Thoracic aorta (tissue), 2 donors: ENCODE data around the gene PIP5KL1. TPM values are rescaled to one million over a fixed set of nuclear protein-coding genes. Genes with fewer than 3 reads are reported as not detected.

Experiments used
- ATAC-seq: fragments of 150-250 bp; one replicate; pipeline ENCODE4 v1.8.0; 2017; ENCODE audit warnings: low read depth; ENCODE audit not compliant: insufficient number of reproducible peaks, low FRiP score
- DNase-seq: peaks from one replicate; pipeline ENCODE4 v3.0.0-alpha.2; 2020; ENCODE audit warnings: low spot score
- H3K27ac ChIP-seq, 2 donors: fragments of 200-600 bp; sonication (generic); 1 replicate in 1 of 2; 2 replicates in 1 of 2; pipeline ENCODE4 v1.5.1; 2016; ENCODE audit warnings: mild to moderate bottlenecking in 2 of 2, moderate library complexity in 2 of 2
- H3K27me3 ChIP-seq: fragments of 200-600 bp; sonication (generic); replicated peaks from 2 replicates; pipeline ENCODE4 v1.6.0; 2016; ENCODE audit warnings: mild to moderate bottlenecking; ENCODE audit not compliant: insufficient read depth
- H3K36me3 ChIP-seq: fragments of 200-600 bp; sonication (generic); one replicate; pipeline ENCODE4 v1.5.1; 2016
- H3K4me1 ChIP-seq, 2 donors: fragments of 200-600 bp; sonication (generic); 1 replicate in 1 of 2; 2 replicates in 1 of 2; pipeline versions ENCODE4 v1.5.1 to v1.6.0; 2016; ENCODE audit warnings: low read depth in 2 of 2, mild to moderate bottlenecking in 1 of 2; ENCODE audit not compliant: control insufficient read depth in 1 of 2
- H3K4me3 ChIP-seq: fragments of 200-600 bp; sonication (generic); 2 replicates; pipeline ENCODE4 v1.5.1; 2016; ENCODE audit warnings: mild to moderate bottlenecking
- H3K9me3 ChIP-seq: fragments of 200-600 bp; sonication (generic); 2 replicates; pipeline ENCODE4 v1.5.1; 2016
- total RNA-seq, 2 donors: library from RNA; depleted of rRNA; stranded (reverse); fragments of >200 nt; gene quantifications; one replicate each; pipeline versions ENCODE4 v1.1.0 to v1.2.3, GENCODE V29; 2016
- TF ChIP-seq, protein P1 (sequence below): fragments of 200-600 bp; sonication (generic); IDR thresholded peaks from one replicate; pipeline ENCODE4 v1.5.1; 2019; ENCODE audit warnings: antibody characterized with exemption

PIP5KL1 gene
- total RNA-seq, 2 donors from 2014 or later: 6.0 to 8.8 TPM

DNA sequence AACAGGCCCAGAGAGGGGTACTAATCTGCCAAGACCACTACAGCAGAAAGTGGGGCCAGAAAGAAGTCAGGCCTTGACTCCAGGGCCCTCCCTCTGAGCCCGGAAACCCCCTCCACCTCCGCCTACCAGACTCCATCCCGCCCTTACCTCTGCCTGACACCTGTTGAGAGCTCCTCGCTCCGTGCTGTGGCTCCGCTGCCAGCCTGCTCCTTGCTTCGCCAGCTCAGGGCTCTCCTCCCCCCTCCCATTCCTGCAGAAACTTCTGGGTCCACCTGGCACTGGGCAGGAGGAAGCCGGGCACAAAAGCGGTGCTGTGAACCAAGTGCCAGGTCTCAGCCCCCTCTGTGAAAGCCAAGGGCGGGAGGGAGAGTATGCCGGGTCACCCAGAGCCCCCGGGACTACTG, 24.8 kb downstream of the PIP5KL1 start:
- TF ChIP-seq, protein P1, sequence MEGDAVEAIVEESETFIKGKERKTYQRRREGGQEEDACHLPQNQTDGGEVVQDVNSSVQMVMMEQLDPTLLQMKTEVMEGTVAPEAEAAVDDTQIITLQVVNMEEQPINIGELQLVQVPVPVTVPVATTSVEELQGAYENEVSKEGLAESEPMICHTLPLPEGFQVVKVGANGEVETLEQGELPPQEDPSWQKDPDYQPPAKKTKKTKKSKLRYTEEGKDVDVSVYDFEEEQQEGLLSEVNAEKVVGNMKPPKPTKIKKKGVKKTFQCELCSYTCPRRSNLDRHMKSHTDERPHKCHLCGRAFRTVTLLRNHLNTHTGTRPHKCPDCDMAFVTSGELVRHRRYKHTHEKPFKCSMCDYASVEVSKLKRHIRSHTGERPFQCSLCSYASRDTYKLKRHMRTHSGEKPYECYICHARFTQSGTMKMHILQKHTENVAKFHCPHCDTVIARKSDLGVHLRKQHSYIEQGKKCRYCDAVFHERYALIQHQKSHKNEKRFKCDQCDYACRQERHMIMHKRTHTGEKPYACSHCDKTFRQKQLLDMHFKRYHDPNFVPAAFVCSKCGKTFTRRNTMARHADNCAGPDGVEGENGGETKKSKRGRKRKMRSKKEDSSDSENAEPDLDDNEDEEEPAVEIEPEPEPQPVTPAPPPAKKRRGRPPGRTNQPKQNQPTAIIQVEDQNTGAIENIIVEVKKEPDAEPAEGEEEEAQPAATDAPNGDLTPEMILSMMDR: no peak
- no peaks in the 10 kb centered on the region for H3K27me3 ChIP-seq
- no peak for ATAC-seq
- H3K4me1 ChIP-seq: peaks cover 40 to 44% of the 10 kb centered on the region in 2 donors
- H3K9me3 ChIP-seq: no peaks in the 10 kb centered on the region
- H3K36me3 ChIP-seq: peaks cover 12% of the 10 kb centered on the region
- peak overlapping the region; percentile 37 for H3K4me3 ChIP-seq
- H3K27ac ChIP-seq: peak overlapping the region; percentile 87 to 92
- no peak for DNase-seq

DNA sequence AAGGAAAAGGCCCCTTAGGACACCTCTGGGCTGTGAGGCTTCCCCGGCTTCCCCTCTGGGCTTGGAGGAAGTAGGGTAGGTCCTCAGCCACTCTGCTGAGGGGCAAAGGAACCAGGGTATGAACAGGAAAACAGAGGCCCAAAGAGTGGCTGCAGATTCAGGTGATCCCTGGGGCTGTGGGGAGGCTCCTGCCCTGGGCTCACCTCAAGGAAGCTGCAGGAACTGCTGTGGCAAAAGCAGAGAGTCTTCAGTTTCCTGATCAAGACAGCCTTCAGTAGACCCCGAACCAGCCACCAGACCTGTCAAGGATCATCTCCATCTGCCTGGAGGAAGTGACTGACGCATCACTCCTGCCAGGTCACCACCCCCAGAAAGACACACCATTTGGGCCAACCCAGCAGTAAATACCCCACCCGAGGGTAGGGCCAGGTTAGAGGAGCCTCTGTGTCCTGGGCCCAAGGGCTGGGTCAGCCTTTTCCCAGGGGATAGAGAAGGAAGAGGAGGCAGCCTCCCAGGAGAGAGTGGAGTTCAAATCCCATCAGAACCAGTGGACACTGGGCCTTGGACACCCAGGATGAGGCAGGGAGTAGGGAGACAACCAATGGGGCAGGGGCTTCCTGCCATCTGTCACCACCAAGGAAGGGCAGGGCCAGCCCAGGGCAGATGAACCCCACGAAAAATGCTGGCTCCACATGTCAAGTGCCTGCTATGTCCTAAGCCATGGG, 25.4 kb downstream of the PIP5KL1 start:
- Histone ChIP-seq H3K9me3 (no peaks in the 10 kb centered on the region), H3K4me1 (peaks cover 40 to 45% of the 10 kb centered on the region in 2 donors), H3K4me3 (peak overlapping the region; percentile 37), H3K27me3 (no peaks in the 10 kb centered on the region), H3K27ac (peak overlapping the region; percentile 87 to 92), H3K36me3 (peaks cover 12% of the 10 kb centered on the region)
- no peak for DNase-seq
- ATAC-seq: no peak
- TF ChIP-seq, protein P1: no peak

DNA sequence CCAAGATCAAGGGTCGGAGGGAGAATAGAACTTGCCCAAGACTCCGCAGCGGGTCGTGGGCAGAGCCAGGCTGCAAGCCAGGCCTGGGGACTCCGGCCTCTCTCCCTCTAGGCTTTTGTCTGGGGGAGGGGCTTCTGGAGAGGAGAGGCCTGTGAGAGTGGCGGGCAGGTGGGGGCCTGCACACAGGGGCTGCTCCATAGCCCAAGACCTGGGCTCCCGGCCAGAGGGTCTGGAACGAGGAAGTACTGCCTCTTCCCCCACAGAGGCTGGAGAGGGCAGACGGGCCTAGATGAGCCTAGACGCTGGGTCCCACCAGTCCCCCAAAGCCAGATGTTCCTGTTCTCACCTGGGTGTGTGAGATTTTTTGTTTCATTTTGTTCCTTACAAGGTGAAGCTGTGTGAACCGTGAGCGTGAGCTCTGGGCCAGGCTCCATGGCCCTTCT, 26.0 kb downstream of the PIP5KL1 start:
- peaks cover 40 to 51% of the 10 kb centered on the region in 2 donors for H3K4me1 ChIP-seq
- DNase-seq: no peak
- TF ChIP-seq, protein P1: no peak

DNA sequence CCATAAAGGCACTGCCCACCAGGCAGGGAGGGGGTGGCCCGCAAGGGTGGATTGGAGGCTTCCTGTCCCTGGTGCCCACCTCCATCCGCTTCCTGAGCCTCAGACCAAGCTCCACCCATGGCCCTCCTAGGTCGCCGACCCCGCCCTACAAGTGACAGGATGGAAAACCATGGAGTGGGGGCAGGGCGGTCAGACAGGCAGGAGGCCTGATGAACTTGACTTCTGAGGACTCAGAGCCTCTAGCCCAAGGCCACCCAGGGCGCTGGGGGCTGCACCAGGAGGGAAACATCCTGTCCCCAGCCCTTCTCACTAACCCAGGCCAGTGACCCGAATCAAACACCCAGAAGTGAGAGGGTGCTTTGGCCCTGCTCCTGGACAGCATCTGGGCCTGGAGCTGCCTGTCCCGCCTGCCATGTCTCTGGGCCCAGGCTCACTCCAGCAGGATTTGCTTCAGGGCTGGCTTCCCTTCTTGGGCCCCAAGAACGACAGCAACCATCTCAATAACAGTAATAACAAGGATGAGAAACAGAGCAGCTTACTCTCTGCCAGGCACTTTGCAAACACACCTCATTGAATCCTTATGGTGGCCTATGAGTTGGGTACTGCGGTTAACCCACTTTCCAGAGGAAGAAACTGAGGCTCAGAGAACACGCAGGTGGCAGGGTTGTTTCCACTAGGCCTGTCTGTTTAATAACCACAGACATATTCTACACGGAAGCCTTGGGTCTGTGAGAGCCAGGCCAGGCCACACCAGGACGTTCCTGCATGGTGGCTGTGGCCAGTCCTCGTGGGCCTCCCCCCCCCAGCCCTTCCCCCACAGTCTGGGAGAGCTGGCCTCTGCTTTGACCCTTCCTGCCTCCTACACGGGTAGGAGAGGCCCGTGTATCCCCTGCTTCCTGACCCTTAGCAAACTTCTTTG, 26.8 kb downstream of the PIP5KL1 start:
- H3K27me3 ChIP-seq: no peaks in the 10 kb centered on the region
- H3K9me3 ChIP-seq: no peaks in the 10 kb centered on the region
- H3K27ac ChIP-seq: peak overlapping the region; percentile 87 to 92
- DNase-seq (no peak), ATAC-seq (no peak)
- TF ChIP-seq, protein P1: no peak
- no peak overlapping the region for H3K4me3 ChIP-seq
- H3K4me1 ChIP-seq: peaks cover 40 to 51% of the 10 kb centered on the region in 2 donors
- peaks cover 8% of the 10 kb centered on the region for H3K36me3 ChIP-seq

More for the DNA sequence above, 26.0 kb downstream of the PIP5KL1 start:
- peak overlapping the region; percentile 87 to 92 for H3K27ac ChIP-seq
- H3K36me3 ChIP-seq: peaks cover 9% of the 10 kb centered on the region
- H3K4me3 ChIP-seq: no peak overlapping the region
- H3K9me3 ChIP-seq: no peaks in the 10 kb centered on the region
- ATAC-seq: no peak
- no peaks in the 10 kb centered on the region for H3K27me3 ChIP-seq
